ENCODE measurements around the gene HIVEP2. TPM values are rescaled to one million over a fixed set of nuclear protein-coding genes. Genes with fewer than 3 reads are reported as not detected.

Gene HIVEP2
- total RNA-seq, 1 experiment from 2014 or later, result 3.2 TPM

GRCh38 chr6:142721215-142721920 is 223.6 kb downstream of the HIVEP2 start:
- intact Hi-C loops (cut with micrococcal nuclease; ENCODE audit: unreplicated experiment), result no loop called here
- H3K27me3 ChIP-seq (replicated peaks; ENCODE audit: insufficient read depth, low read depth, low read length, poor library complexity), result no peaks in the 10 kb centered on the region
- H3K9me3 ChIP-seq (ENCODE audit: low read depth, low read length, poor library complexity, severe bottlenecking), result peaks cover 10% of the 10 kb centered on the region
- ChIA-PET POLR2A (ENCODE audit: low non-redundant PET) (no interaction called here), CTCF (no interaction called here)
- no peak overlapping the region for H3K4me3 ChIP-seq (ENCODE audit: low read depth, low read length, poor library complexity, severe bottlenecking)
- DNase-seq (ENCODE audit: low spot score), result no peak
- H3K27ac ChIP-seq (ENCODE audit: low read depth, low read length, poor library complexity, severe bottlenecking), result no peak overlapping the region
- H3K36me3 ChIP-seq (ENCODE audit: insufficient read depth, low read length, poor library complexity, severe bottlenecking), result no peaks in the 10 kb centered on the region
- no peaks in the 10 kb centered on the region for H3K4me1 ChIP-seq (ENCODE audit: insufficient read depth, low read length, poor library complexity, severe bottlenecking)
- TF ChIP-seq EZH2 (IDR thresholded peaks at IDR 0.05; ENCODE audit: borderline replicate concordance, low read depth, low read length, poor library complexity, severe bottlenecking) (no peak), CTCF (conservative IDR thresholded peaks at IDR 0.05; ENCODE audit: low read depth, low read length) (no peak)
- BruUV-seq (replicated peaks), result no TSS peak

- TF ChIP-seq CTCF (conservative IDR thresholded peaks at IDR 0.05; ENCODE audit: low read depth, low read length) (no peak), EZH2 (IDR thresholded peaks at IDR 0.05; ENCODE audit: borderline replicate concordance, low read depth, low read length, poor library complexity, severe bottlenecking) (no peak)
- no peak overlapping the region for H3K27ac ChIP-seq (ENCODE audit: low read depth, low read length, poor library complexity, severe bottlenecking)
- intact Hi-C loops (cut with micrococcal nuclease; ENCODE audit: unreplicated experiment), result no loop called here
- H3K4me1 ChIP-seq (ENCODE audit: insufficient read depth, low read length, poor library complexity, severe bottlenecking), result no peaks in the 10 kb centered on the region
- H3K4me3 ChIP-seq (ENCODE audit: low read depth, low read length, poor library complexity, severe bottlenecking), result no peak overlapping the region
- POLR2A ChIA-PET (ENCODE audit: low non-redundant PET), result no interaction called here
- H3K9me3 ChIP-seq (ENCODE audit: low read depth, low read length, poor library complexity, severe bottlenecking), result peaks cover 10% of the 10 kb centered on the region
- no peaks in the 10 kb centered on the region for H3K36me3 ChIP-seq (ENCODE audit: insufficient read depth, low read length, poor library complexity, severe bottlenecking)
- CTCF ChIA-PET, result no interaction called here
- no TSS peak for BruUV-seq (replicated peaks)
- DNase-seq (ENCODE audit: low spot score), result no peak
- no peaks in the 10 kb centered on the region for H3K27me3 ChIP-seq (replicated peaks; ENCODE audit: insufficient read depth, low read depth, low read length, poor library complexity)
Measured at GRCh38 chr6:142718667-142719191, 226.2 kb downstream of the HIVEP2 start.

GRCh38 chr6:142716097-142716496 is 228.9 kb downstream of the HIVEP2 start:
- H3K27ac ChIP-seq (ENCODE audit: low read depth, low read length, poor library complexity, severe bottlenecking), result no peak overlapping the region
- H3K4me3 ChIP-seq (ENCODE audit: low read depth, low read length, poor library complexity, severe bottlenecking), result no peak overlapping the region
- no peaks in the 10 kb centered on the region for H3K27me3 ChIP-seq (replicated peaks; ENCODE audit: insufficient read depth, low read depth, low read length, poor library complexity)
- BruUV-seq (replicated peaks), result no TSS peak
- CTCF ChIA-PET, result no interaction called here
- H3K9me3 ChIP-seq (ENCODE audit: low read depth, low read length, poor library complexity, severe bottlenecking), result peaks cover 10% of the 10 kb centered on the region
- POLR2A ChIA-PET (ENCODE audit: low non-redundant PET), result no interaction called here
- intact Hi-C loops (cut with micrococcal nuclease; ENCODE audit: unreplicated experiment), result no loop called here
- no peaks in the 10 kb centered on the region for H3K4me1 ChIP-seq (ENCODE audit: insufficient read depth, low read length, poor library complexity, severe bottlenecking)
- TF ChIP-seq CTCF (conservative IDR thresholded peaks at IDR 0.05; ENCODE audit: low read depth, low read length) (no peak), EZH2 (IDR thresholded peaks at IDR 0.05; ENCODE audit: borderline replicate concordance, low read depth, low read length, poor library complexity, severe bottlenecking) (no peak)
- no peaks in the 10 kb centered on the region for H3K36me3 ChIP-seq (ENCODE audit: insufficient read depth, low read length, poor library complexity, severe bottlenecking)
- DNase-seq (ENCODE audit: low spot score), result peak; percentile 9

All from A673 (cell line).